ENCODE results near the gene SP140.
"Not testable (repeated sequence)": the region's sequence is repeated elsewhere in the genome, so short reads cannot be mapped to it uniquely, and the experiment has no call there.

SP140 gene

DNA sequence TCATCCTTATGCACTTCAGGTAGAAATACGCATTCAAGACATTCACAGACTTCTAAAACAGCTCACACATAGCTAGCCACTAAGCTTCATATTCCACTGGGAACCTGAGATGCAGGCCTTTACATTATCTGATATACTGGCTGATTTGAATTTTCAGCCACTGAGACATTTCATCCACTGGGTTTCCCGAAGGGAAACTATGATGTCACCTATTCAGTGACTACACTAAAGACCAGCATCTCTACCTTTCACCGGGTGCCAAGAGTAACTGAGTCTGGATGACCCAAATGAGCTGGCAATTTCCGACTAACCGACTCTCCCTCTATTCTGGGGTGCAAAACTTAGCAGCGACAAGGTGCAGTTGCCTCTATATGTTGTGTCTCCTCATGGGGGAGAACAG is 69.7 kb downstream of the SP140 start:
- H3K4me3 Mint-ChIP-seq = no peak overlapping the region
- no peak overlapping the region for H3K27ac Mint-ChIP-seq
- DNase-seq (no peak), ATAC-seq (no peak)
- peaks cover 94% of the 10 kb centered on the region for H3K36me3 Mint-ChIP-seq (ENCODE audit: low read depth)
- H3K27me3 Mint-ChIP-seq = no peaks in the 10 kb centered on the region
- peaks cover 5% of the 10 kb centered on the region for H3K4me1 Mint-ChIP-seq
- peaks cover 7% of the 10 kb centered on the region for H3K9me3 Mint-ChIP-seq

DNA sequence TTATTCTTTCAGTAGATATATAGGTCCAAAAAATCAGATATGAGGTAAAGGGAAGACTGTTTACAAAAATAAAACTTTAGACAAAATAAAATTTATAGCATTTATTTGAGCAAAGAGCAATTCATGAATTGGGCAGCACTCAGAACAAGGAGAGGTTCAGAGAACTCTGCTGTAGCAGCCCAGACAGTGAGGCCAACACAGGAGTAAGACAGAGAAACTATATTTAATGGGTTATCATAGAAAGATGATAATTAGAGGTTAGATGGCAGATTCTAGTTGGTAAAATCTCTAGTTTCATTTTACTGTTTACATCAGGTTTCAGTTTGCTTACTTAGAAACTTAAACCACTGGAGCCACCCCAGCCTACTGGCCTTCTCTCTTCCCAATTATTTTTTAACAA is 71.4 kb downstream of the SP140 start:
- peaks cover 11% of the 10 kb centered on the region for H3K9me3 Mint-ChIP-seq
- H3K27me3 Mint-ChIP-seq = no peaks in the 10 kb centered on the region
- DNase-seq (no peak), ATAC-seq (no peak)
- no peak overlapping the region for H3K27ac Mint-ChIP-seq
- peaks cover 94% of the 10 kb centered on the region for H3K36me3 Mint-ChIP-seq (ENCODE audit: low read depth)
- H3K4me1 Mint-ChIP-seq = peaks cover 5% of the 10 kb centered on the region
- no peak overlapping the region for H3K4me3 Mint-ChIP-seq

DNA sequence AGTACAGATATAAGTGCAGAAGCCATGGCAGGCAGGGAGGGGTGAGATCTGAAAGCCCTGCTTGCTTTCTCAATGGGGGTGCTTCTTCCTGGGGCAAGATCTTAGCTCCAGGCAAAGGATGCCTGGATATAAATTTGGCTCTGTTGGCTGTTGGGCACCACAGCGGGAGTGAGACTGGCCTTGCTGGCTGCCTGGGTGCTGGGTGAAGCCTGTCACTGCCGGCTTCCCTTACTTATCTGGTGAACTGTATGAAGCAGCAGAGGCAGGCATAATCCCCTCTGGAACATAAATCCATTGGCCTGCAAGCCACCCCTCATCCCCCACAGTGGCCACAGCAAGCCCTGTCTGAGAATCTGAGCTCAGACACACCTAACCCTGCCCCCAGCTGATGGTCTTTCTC is 74.1 kb downstream of the SP140 start:
- H3K27me3 Mint-ChIP-seq = no peaks in the 10 kb centered on the region
- no peak for ATAC-seq
- peaks cover 85% of the 10 kb centered on the region for H3K36me3 Mint-ChIP-seq (ENCODE audit: low read depth)
- peaks cover 5% of the 10 kb centered on the region for H3K4me1 Mint-ChIP-seq
- peaks cover 19% of the 10 kb centered on the region for H3K9me3 Mint-ChIP-seq
- no peak overlapping the region for H3K27ac Mint-ChIP-seq
- no peak for DNase-seq
- H3K4me3 Mint-ChIP-seq = no peak overlapping the region

DNA sequence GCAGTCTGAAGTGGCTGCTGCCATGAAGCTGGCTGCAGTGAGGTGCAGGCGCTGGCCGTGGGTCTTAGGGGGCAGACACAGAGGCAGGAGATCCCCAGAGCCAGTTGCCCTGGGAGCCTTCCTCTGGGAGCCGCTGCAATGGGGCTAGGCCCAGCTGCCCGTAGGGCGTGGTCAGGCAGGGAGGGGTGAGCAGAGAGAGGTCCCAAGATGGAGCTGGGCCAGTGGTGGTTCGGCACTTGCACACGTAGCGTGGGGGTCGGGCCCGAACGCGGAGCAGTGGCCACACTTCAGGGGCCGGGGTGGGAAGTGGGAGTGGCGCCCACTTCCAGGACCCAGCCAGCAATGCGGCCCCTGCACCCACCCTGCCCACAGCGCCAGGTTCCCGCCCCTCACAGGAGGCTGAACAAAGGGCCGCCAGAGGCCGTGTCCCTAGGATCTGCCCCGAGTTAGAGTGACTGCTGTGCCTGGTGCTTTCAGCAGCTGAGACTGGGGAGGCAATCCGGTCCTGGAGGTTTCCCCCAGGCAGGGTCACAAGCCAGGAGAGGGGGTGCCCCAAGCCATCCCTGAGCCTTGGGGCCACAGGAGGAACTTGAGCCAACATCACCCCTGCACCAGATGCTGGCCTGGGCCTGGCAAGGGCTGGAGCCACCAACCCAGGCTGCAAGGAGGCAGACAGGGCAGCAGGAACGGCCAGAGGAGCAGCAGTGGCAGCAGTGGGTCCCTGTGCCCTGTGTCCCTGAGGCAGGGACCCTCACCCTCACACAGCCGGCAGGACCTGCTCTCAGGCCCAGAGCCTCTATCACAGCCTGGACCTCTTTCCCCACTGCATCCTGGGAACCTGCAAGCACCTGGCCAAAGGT is 80.1 kb downstream of the SP140 start:
- no peaks in the 10 kb centered on the region for H3K27me3 Mint-ChIP-seq
- no peak overlapping the region for H3K4me3 Mint-ChIP-seq
- peaks cover 47% of the 10 kb centered on the region for H3K36me3 Mint-ChIP-seq (ENCODE audit: low read depth)
- DNase-seq (no peak), ATAC-seq (no peak)
- H3K4me1 Mint-ChIP-seq = peaks cover 4% of the 10 kb centered on the region
- H3K27ac Mint-ChIP-seq = no peak overlapping the region
- peaks cover 16% of the 10 kb centered on the region for H3K9me3 Mint-ChIP-seq

DNA sequence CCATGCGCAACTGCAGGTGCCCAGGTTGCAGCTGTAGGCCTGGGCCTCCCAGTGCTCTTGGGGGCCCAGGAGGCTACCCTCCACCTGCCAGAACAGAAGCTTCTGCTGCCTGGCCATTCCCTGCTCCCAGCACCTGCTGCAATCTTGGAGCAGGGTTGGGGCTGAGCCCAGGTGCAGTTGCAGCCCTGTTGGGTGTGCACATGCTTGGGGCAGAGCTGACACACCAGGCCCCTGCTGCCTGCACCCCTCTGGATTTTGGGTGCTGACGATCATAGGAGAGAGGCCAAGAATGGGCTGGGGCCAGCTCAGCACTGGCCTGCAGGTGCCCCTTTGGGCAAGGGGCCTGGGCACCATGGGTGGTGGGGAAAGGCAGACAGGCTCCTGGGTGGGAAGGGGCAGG is 80.9 kb downstream of the SP140 start:
- no peak for ATAC-seq
- Mint-ChIP-seq H3K36me3 (ENCODE audit: low read depth) (peaks cover 40% of the 10 kb centered on the region), H3K4me1 (peaks cover 4% of the 10 kb centered on the region), H3K27me3 (no peaks in the 10 kb centered on the region), H3K27ac (no peak overlapping the region), H3K4me3 (no peak overlapping the region), H3K9me3 (peaks cover 16% of the 10 kb centered on the region)
- DNase-seq = no peak

DNA sequence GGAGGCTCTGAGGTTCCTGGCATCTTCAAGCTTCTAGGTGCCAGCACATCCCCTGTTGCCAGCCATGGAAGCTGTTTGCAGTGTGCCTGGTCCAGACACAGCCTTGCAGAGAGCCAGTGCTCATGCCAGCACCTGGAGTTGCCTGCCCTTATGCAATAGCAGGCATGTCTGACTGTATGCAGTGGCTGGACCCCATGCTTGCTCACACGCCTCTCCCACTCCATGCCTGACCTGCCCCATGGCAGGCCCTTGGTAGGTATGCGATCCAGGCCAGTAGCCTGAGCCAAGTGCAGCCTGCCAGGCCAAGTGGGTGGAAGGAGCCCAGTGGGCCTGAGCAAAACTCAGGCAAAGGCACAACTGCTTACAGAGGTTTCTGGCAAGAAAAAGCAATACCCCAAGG is 81.9 kb downstream of the SP140 start:
- H3K27me3 Mint-ChIP-seq = no peaks in the 10 kb centered on the region
- DNase-seq (no peak), ATAC-seq (no peak)
- H3K4me1 Mint-ChIP-seq = peaks cover 4% of the 10 kb centered on the region
- peaks cover 40% of the 10 kb centered on the region for H3K36me3 Mint-ChIP-seq (ENCODE audit: low read depth)
- no peak overlapping the region for H3K27ac Mint-ChIP-seq
- peaks cover 8% of the 10 kb centered on the region for H3K9me3 Mint-ChIP-seq
- no peak overlapping the region for H3K4me3 Mint-ChIP-seq

DNA sequence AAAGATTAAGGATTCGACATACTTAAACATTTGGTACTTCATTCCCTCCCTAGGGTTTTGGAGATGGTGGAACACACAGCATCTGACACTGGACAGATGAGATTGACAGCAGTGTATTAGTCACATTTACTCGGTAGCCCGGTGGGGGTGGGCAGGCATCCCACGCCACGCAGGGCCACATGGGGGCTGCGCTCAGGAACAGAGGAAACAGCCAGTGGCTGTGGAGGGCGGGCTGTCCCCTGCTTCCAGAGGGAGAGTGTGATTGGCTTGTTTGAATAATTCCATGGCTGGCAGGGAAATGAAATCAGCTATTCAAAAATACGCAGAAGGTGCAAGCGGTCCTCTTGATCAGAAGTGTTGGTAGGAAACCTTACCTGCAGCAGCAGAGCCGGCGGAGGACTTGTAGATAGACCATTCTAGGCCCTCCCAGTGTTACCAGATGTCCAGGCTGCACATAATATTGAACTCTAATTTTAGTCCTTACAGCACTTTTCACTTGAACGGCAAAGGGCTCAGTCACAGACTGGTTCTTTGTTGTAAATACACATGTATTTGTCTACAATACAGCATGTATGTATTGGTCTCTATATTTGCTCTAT is 83.0 kb downstream of the SP140 start:
- peaks cover 43% of the 10 kb centered on the region for H3K36me3 Mint-ChIP-seq (ENCODE audit: low read depth)

DNA sequence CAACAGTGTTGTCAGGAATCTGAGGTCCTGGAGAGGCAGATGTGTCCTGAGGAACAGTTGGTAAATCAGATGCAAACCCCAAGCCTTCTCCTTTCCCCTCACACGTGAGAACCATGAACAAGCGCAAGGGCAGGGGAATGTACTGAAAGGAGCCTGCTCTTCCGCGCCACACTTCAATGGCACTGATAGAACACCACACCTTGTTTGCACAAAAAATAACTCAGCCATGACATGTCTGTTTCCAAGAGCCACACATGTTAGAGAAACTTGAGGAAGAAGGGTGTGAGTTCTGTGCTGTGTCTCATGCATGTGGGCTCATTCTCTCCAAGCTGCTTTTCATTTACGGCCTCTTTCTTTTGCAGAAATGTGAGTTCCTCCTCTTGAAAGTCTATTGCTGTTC is 85.3 kb downstream of the SP140 start:
- ATAC-seq, H3K4me3 Mint-ChIP-seq, DNase-seq, H3K27me3 Mint-ChIP-seq, H3K9me3 Mint-ChIP-seq, H3K4me1 Mint-ChIP-seq, H3K27ac Mint-ChIP-seq: not testable (repeated sequence)
- H3K36me3 Mint-ChIP-seq (ENCODE audit: low read depth) = peaks cover 40% of the 10 kb centered on the region

More for the DNA sequence above, 83.0 kb downstream of the SP140 start:
- H3K4me3 Mint-ChIP-seq = no peak overlapping the region
- H3K27me3 Mint-ChIP-seq = no peaks in the 10 kb centered on the region
- H3K9me3 Mint-ChIP-seq = no peaks in the 10 kb centered on the region
- DNase-seq (no peak), ATAC-seq (no peak)
- peaks cover 4% of the 10 kb centered on the region for H3K4me1 Mint-ChIP-seq
- H3K27ac Mint-ChIP-seq = no peak overlapping the region

DNA sequence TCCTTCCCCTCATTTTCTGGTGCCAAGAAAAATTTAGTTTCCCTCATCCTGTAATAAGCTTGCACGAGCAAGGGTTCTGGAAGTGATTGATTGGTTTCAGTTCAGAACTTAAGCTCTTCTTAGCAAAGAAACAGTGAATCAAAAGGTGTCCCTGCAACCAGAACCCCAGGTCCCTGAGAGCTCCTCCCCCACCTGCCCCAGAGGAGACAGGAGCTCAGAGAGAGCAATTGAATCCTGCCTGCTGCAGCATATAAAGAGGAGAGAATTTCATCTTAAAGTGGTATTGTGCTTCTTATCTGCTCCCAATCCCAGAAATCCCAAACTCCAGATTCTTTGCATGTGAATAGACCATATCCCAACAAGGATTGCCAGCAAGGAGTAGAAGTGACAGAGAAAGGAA is 86.1 kb downstream of the SP140 start:
- not testable (repeated sequence) for H3K4me1 Mint-ChIP-seq, H3K9me3 Mint-ChIP-seq, H3K27me3 Mint-ChIP-seq, H3K27ac Mint-ChIP-seq, H3K4me3 Mint-ChIP-seq, ATAC-seq, DNase-seq
- peaks cover 40% of the 10 kb centered on the region for H3K36me3 Mint-ChIP-seq (ENCODE audit: low read depth)

DNA sequence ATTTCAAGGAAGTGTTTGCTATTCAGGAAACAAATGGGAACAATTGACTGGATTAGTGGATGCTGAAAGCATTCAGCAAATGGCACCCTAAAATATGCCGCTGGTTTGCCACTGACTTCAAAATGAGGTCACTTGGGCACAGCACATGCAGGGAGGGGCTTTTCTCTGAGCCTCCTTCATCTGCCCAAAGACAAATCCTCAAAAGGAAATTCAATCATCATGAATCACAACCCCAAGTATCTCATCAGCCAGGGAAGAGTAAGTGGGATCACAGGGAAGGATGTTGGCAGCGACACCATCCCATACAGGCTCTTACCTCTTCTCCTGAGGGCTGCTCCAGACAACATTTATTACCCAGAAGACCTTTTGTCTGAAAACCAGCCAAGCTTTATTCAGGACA is 87.1 kb downstream of the SP140 start:
- Mint-ChIP-seq H3K9me3 (no peaks in the 10 kb centered on the region), H3K36me3 (ENCODE audit: low read depth) (peaks cover 34% of the 10 kb centered on the region), H3K4me1 (peaks cover 10% of the 10 kb centered on the region), H3K27me3 (no peaks in the 10 kb centered on the region), H3K27ac (no peak overlapping the region), H3K4me3 (no peak overlapping the region)
- DNase-seq (no peak), ATAC-seq (no peak)

DNA sequence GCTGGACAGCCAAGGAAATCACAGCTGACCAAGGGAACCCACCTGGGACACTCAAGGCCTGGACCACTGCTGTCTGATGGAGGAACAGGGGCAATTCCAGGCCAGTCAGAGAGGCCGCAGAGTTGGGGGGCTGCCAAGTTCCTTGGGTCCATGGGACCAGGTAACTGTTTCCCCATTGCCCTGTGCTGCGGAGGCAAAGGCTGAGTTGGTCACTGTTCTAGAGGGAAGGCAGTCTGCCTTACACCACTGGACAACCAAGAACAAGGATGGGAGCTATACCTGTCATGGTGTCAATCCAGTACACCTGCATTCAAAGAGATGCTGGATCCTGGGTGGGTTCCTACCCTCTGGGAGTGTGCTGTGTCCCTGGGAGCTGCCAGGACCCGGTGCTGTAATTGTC is 91.8 kb downstream of the SP140 start:
- Mint-ChIP-seq H3K4me1 (peaks cover 49% of the 10 kb centered on the region), H3K36me3 (ENCODE audit: low read depth) (peaks cover 27% of the 10 kb centered on the region), H3K4me3 (no peak overlapping the region), H3K27ac (peak overlapping the region; percentile 90), H3K9me3 (no peaks in the 10 kb centered on the region), H3K27me3 (no peaks in the 10 kb centered on the region)
- ATAC-seq = no peak
- no peak for DNase-seq

DNA sequence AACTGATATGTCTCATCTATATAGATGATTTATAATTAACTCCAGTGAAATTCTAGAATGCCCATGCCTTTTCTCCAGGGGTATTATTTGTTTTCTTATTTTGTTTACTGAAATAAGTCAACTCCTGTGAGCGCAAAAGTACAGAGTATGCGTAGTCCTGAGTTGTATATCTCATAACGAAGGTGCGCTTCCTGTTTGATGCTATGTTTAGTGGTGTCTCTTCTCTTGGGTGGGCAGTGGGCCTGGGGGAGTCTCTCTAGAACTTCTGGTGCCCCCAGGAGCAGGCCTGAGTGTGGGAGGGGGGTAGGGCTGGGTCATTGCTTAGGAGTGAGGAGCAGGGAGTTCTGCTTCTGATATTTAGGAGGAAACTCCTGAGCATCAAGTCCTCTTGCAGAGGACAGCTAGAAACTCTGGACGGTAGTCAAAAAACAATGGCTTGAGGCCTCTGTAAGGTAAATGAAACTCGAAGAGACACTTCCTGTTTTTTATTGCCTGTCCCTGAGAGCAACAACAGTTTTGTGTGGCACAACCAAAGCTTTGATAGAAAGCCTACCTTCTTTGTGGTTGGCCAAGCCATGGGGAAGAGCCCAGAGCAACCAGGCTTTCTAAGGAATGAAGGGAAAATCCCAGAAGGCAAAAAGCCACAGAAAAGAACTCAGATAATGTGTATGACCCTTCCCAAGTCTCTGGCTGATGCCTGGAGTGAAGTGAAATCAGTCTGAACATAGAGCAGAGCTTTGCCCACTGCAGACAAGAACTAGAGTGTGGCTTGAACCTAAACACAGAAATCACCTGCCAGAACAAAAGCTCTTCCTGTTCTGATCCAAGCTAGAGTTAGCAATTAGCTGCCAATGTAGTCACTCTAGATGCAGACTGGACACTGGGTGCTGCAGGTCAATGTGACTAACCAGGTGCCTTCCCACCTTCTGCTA is 92.9 kb downstream of the SP140 start:
- Mint-ChIP-seq H3K4me1 (peaks cover 52% of the 10 kb centered on the region), H3K36me3 (ENCODE audit: low read depth) (peaks cover 19% of the 10 kb centered on the region), H3K9me3 (peaks cover 5% of the 10 kb centered on the region), H3K27me3 (no peaks in the 10 kb centered on the region), H3K27ac (peak overlapping the region; percentile 90), H3K4me3 (peak overlapping the region; percentile 58)
- DNase-seq (no peak), ATAC-seq (no peak)

DNA sequence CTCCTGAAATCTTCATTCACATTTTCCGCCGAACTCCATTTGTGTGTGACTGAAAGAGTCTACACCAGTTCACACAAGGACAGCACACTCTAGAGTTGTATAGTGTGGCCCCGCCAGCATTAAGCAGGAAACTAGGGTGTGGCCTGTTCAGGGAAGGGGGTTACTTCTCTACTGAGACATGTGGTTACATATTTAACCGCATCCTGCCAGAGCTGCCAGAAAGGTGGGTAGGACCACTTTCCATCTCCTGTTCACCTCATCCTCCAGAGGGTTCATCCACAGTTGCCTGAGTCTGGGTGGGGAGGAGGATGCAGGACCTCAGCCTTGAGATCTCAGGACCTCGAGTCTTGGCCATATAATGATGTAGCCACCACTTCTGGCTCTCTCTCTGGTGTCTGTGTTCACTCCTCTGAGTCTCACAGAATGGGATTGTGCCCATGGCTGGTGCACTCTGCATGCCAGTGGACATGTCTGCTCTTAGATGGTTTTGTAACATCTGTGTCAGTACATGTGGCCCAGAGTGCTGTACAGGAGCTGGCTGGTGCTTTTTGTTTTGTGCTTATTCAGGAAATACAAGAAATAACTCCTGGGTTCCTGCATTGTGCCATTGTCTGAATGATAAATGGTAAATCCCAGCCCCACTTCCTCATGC is 93.8 kb downstream of the SP140 start:
- Mint-ChIP-seq H3K9me3 (peaks cover 5% of the 10 kb centered on the region), H3K36me3 (ENCODE audit: low read depth) (peaks cover 14% of the 10 kb centered on the region), H3K27ac (peak overlapping the region; percentile 90), H3K4me1 (peaks cover 52% of the 10 kb centered on the region), H3K27me3 (no peaks in the 10 kb centered on the region), H3K4me3 (peak overlapping the region; percentile 58)
- ATAC-seq = peak; percentile 98
- DNase-seq = peak; percentile 68

DNA sequence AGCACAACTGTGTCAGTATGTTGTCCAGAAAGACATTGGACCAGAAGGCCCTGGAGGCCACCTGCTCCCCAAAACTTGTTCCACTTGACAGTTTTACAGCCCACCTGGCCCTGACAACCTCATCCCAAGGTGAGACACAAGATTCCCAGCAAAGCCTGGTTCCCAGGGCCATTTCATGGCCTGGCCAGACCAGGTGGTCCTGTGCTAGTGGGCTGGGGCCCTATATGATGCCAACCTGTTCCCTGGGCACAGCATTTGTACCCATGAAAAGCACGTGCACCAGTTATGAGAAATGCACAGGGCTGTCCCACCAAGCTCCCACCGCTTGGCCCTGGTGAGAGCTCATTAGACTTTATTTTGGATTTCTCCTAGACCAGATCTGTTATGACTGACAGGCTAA is 95.5 kb downstream of the SP140 start:
- Mint-ChIP-seq H3K4me3 (no peak overlapping the region), H3K27ac (peak overlapping the region; percentile 18), H3K36me3 (ENCODE audit: low read depth) (peaks cover 8% of the 10 kb centered on the region), H3K9me3 (peaks cover 5% of the 10 kb centered on the region), H3K27me3 (no peaks in the 10 kb centered on the region), H3K4me1 (peaks cover 65% of the 10 kb centered on the region)
- no peak for DNase-seq
- no peak for ATAC-seq

All from activated naive CD8-positive, alpha-beta T cell treated with anti-CD3 and anti-CD28 coated beads, Interleukin-2, amount 50 U/mL, for 24 hours (primary cell).